HG02885 (cell line): Measurements from ENCODE around the gene CLPTM1.

Experiments used
- ATAC-seq: cut with Tn5 transposase; IDR thresholded peaks from one replicate; pipeline ENCODE4 v1.9.1; 2021; ENCODE audit warnings: mild to moderate bottlenecking; ENCODE audit not compliant: unreplicated experiment, poor library complexity

Gene CLPTM1

GRCh38 chr19:45041125-45041524, 85.9 kb downstream of the CLPTM1 start:
- no peak for ATAC-seq
